C4-2B (cell line): ENCODE results near the gene ATP1B1.

ENCODE experiments used
- CTCF ChIP-seq: fragments of 450-650 bp; conservative IDR thresholded peaks from 2 replicates; pipeline ENCODE4 v1.5.1; 2017; ENCODE audit warnings: mild to moderate bottlenecking
- ZFX ChIP-seq: fragments of 450-650 bp; IDR thresholded peaks from 2 replicates; pipeline ENCODE4 v1.6.1; 2017

- no peak for TF ChIP-seq CTCF
- TF ChIP-seq ZFX = no peak
Observed at GRCh38 chr1:169087876-169088275, 18.6 kb upstream of the ATP1B1 start.
